Mesothelial cell of epicardium (in vitro differentiated cells): ENCODE results near the gene IFIT1B. TPM values are rescaled to one million over a fixed set of nuclear protein-coding genes. Genes with fewer than 3 reads are reported as not detected.

Experiments used
- DNase-seq, 2 experiments: peaks; one replicate each; pipeline ENCODE4 v3.0.0; 2021; ENCODE audit warnings: low spot score in 2 of 2; ENCODE audit not compliant: unreplicated experiment in 2 of 2
- H3K27ac Mint-ChIP-seq: 2 replicates; pipeline ENCODE4 v1.8.0; 2021; ENCODE audit warnings: mixed read lengths
- H3K27me3 Mint-ChIP-seq: 2 replicates; pipeline ENCODE4 v1.8.0; 2021; ENCODE audit warnings: low read depth, mixed read lengths
- H3K36me3 Mint-ChIP-seq: 2 replicates; pipeline ENCODE4 v1.8.0; 2021; ENCODE audit warnings: mixed read lengths
- H3K4me1 Mint-ChIP-seq: 2 replicates; pipeline ENCODE4 v1.8.0; 2021; ENCODE audit warnings: mixed read lengths
- H3K4me3 Mint-ChIP-seq: 2 replicates; pipeline ENCODE4 v1.8.0; 2021; ENCODE audit warnings: mild to moderate bottlenecking, moderate library complexity, mixed read lengths
- H3K9me3 Mint-ChIP-seq: 2 replicates; pipeline ENCODE4 v1.8.0; 2021; ENCODE audit warnings: mixed read lengths
- total RNA-seq: library from RNA; stranded (reverse); gene quantifications from 3 replicates; pipeline ENCODE4 v1.2.1, GENCODE V29; 2021
- TF ChIP-seq, protein P1 (sequence below): fragments of 200-600 bp; sonication (generic); IDR thresholded peaks from one replicate; pipeline ENCODE4 v1.5.0; 2021; ENCODE audit warnings: antibody characterized with exemption; ENCODE audit not compliant: unreplicated experiment

The IFIT1B gene
- total RNA-seq, 1 donor from 2014 or later, result not detected

DNA sequence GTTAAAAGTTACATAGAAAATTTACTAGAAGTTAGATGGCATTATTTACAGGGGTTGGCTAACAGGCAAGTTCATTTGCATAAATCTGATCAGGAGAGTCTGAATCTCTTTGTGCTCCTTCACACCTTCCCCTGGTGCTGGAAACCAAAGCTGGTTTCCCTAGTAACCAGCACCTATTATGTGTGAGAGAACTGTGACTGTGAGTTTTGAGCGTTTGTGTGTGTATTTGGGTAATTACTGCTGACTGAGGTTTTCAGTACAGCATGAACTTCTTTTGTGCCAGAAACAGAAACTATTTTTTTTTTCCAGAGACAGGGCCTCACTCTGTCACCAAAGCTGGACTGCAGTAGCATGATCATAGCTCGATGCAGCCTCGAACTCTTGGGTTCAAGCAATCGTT, 10.3 kb upstream of the IFIT1B start:
- Mint-ChIP-seq H3K4me1 (peaks cover 28% of the 10 kb centered on the region), H3K27me3 (no peaks in the 10 kb centered on the region)

DNA sequence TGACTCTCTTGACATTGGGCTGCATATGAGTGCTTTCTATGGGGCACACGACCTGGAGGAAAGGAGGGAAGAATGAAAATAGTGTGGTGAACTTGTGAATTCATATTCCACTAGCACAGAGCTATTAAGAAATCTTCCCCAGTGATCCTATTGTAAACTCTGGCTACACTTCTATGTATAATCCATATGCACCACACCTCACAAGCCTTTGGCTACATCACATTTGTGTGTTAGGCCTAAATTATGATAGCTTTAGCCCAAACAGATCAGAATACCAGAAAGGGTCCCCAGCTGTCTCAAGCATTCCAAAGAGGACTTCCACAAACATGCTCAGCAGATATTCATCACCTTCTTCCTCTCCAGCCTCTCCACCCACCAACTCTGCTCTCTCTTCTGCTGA, 9.7 kb upstream of the IFIT1B start:
- TF ChIP-seq, protein P1, sequence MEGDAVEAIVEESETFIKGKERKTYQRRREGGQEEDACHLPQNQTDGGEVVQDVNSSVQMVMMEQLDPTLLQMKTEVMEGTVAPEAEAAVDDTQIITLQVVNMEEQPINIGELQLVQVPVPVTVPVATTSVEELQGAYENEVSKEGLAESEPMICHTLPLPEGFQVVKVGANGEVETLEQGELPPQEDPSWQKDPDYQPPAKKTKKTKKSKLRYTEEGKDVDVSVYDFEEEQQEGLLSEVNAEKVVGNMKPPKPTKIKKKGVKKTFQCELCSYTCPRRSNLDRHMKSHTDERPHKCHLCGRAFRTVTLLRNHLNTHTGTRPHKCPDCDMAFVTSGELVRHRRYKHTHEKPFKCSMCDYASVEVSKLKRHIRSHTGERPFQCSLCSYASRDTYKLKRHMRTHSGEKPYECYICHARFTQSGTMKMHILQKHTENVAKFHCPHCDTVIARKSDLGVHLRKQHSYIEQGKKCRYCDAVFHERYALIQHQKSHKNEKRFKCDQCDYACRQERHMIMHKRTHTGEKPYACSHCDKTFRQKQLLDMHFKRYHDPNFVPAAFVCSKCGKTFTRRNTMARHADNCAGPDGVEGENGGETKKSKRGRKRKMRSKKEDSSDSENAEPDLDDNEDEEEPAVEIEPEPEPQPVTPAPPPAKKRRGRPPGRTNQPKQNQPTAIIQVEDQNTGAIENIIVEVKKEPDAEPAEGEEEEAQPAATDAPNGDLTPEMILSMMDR, result no peak
- H3K36me3 Mint-ChIP-seq, result no peaks in the 10 kb centered on the region
- H3K4me3 Mint-ChIP-seq, result no peak overlapping the region
- peaks cover 5% of the 10 kb centered on the region for H3K9me3 Mint-ChIP-seq
- H3K27ac Mint-ChIP-seq, result peak overlapping the region; percentile 27
- peaks cover 22% of the 10 kb centered on the region for H3K4me1 Mint-ChIP-seq
- no peak for DNase-seq
- H3K27me3 Mint-ChIP-seq, result no peaks in the 10 kb centered on the region

More for the DNA sequence above, 10.3 kb upstream of the IFIT1B start:
- no peak overlapping the region for H3K4me3 Mint-ChIP-seq
- peaks cover 5% of the 10 kb centered on the region for H3K9me3 Mint-ChIP-seq
- no peaks in the 10 kb centered on the region for H3K36me3 Mint-ChIP-seq
- peak overlapping the region; percentile 28 for H3K27ac Mint-ChIP-seq
- DNase-seq, result no peak
- TF ChIP-seq, protein P1, result no peak

DNA sequence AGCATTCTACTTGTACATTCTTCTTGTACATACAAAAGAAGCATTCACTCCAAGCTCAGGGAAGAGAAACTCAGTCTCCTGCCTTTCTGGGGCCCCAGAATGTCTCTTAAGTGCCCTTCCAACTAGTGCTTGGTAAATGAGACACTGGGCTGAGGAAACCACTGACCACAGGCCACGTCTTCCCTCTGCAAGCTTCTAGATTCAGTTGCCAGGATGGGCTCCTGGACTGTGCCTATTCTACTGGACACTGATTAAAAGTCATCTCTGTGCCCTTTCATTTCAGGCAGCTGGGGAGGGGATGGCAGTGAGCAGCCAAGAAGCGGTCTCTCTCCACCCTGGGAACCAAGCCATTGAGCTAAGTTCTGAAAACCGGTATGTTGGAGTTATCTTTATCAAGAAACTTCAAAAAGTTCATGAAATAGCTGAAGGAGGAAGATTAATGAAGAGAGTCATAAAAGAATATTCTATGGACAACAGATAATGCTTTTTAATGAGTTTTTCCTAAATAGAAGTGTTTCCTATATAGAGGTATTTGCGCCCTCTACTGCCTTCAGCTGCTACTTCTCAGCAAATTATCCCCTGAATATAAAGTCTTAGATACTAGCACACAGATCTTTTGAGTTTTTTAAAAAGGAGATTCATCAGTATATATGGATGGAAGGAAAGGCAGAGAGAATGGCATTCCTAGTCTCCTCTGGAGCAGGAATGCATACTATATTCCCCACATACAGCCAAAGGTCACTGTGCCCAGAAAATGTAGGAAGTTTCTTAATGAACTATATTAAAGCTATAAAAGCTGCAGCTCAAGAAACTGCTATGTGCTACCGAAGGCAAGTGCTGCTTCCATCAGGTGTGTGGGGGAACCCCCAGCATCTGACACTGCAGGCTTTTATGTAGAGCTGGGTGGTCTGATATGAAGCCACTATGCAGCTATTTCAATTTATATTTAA, 8.4 kb upstream of the IFIT1B start:
- TF ChIP-seq, protein P1, result peak; percentile 15
- H3K27ac Mint-ChIP-seq, result peak overlapping the region; percentile 45
- peaks cover 5% of the 10 kb centered on the region for H3K9me3 Mint-ChIP-seq
- DNase-seq, result no peak
- peaks cover 24% of the 10 kb centered on the region for H3K4me1 Mint-ChIP-seq
- H3K36me3 Mint-ChIP-seq, result no peaks in the 10 kb centered on the region
- H3K4me3 Mint-ChIP-seq, result no peak overlapping the region
- no peaks in the 10 kb centered on the region for H3K27me3 Mint-ChIP-seq

DNA sequence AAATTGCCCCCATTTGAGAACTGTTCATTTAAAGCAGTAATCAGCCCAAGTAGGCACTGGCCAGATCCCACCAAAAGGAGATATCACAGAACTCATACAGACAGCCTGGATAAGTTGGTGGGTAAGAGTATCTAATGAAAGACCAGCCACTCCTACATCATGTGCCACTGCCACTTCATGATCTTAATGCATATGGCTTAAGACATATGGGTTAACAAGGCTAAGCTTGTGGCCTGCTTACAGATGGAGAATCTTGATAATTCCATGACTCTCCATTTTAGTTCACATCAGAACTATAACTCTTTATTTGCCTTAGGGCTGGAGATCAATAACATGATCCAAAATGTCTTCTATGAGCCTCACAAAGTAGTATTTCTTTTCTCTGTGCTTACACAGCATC, 6.8 kb upstream of the IFIT1B start:
- Mint-ChIP-seq H3K27me3 (no peaks in the 10 kb centered on the region), H3K27ac (no peak overlapping the region), H3K4me1 (peaks cover 23% of the 10 kb centered on the region), H3K36me3 (no peaks in the 10 kb centered on the region), H3K9me3 (no peaks in the 10 kb centered on the region), H3K4me3 (no peak overlapping the region)
- TF ChIP-seq, protein P1, result no peak
- no peak for DNase-seq

DNA sequence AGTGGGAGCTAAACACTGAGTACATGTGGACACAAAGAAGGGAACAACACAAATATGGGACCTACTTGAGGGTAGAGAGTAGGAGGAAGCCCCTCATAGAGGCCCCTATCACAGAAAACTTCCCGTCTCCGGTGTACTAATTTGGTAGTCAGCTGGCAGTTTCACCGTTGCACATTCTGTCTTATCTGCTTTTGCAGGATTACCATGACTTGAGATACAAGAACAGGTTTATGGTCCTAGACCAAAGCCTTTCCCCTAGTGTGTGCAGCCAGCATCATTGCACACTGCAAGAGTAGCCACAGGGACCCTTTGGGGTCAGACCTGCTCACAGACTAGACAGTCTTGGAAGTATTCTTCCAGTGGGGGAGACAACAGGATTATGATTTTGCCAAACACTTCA, 5.9 kb upstream of the IFIT1B start:
- Mint-ChIP-seq H3K9me3 (no peaks in the 10 kb centered on the region), H3K4me3 (no peak overlapping the region), H3K4me1 (peaks cover 23% of the 10 kb centered on the region), H3K36me3 (no peaks in the 10 kb centered on the region), H3K27me3 (no peaks in the 10 kb centered on the region), H3K27ac (no peak overlapping the region)
- no peak for DNase-seq
- TF ChIP-seq, protein P1, result no peak
